Hepatocyte (in vitro differentiated cells): ENCODE data around the gene LRRC38. TPM values are rescaled to one million over a fixed set of nuclear protein-coding genes. Genes with fewer than 3 reads are reported as not detected.
"Not testable (repeated sequence)": the region's sequence is repeated elsewhere in the genome, so short reads cannot be mapped to it uniquely, and the experiment has no call there.

Experiments
- DNase-seq: peaks from one replicate; pipeline ENCODE4 v3.0.0-alpha.2; 2016; ENCODE audit warnings: low spot score
- H2AFZ ChIP-seq: fragments of 200-600 bp; sonication (generic); 2 replicates; pipeline ENCODE4 v1.6.0; 2016; ENCODE audit warnings: antibody characterized with exemption, mild to moderate bottlenecking
- H3K27ac ChIP-seq: fragments of 200-600 bp; sonication (generic); 2 replicates; pipeline ENCODE4 v1.5.1; 2016; ENCODE audit warnings: mild to moderate bottlenecking
- H3K27me3 ChIP-seq: fragments of 200-600 bp; sonication (generic); 2 replicates; pipeline ENCODE4 v1.6.1; 2016
- H3K36me3 ChIP-seq: fragments of 200-600 bp; sonication (generic); replicated peaks from 2 replicates; pipeline ENCODE4 v1.5.1; 2016; ENCODE audit warnings: low read depth; ENCODE audit not compliant: insufficient read depth
- H3K4me1 ChIP-seq: fragments of 200-600 bp; sonication (generic); 2 replicates; pipeline ENCODE4 v1.5.1; 2016; ENCODE audit warnings: mild to moderate bottlenecking, moderate library complexity; ENCODE audit not compliant: insufficient read depth
- H3K4me2 ChIP-seq: fragments of 200-600 bp; sonication (generic); 2 replicates; pipeline ENCODE4 v1.6.0; 2016
- H3K4me3 ChIP-seq: fragments of 200-600 bp; sonication (generic); 2 replicates; pipeline ENCODE4 v1.5.1; 2016; ENCODE audit warnings: mild to moderate bottlenecking
- H3K79me2 ChIP-seq: fragments of 200-600 bp; sonication (generic); 2 replicates; pipeline ENCODE4 v1.6.0; 2017; ENCODE audit warnings: mild to moderate bottlenecking
- H3K9me2 ChIP-seq: fragments of 200-600 bp; sonication (generic); replicated peaks from 2 replicates; pipeline ENCODE4 v1.6.0; 2017; ENCODE audit warnings: mild to moderate bottlenecking; ENCODE audit not compliant: insufficient read depth
- H3K9me3 ChIP-seq: fragments of 200-600 bp; sonication (generic); 2 replicates; pipeline ENCODE4 v1.5.1; 2016; ENCODE audit warnings: low read depth, mild to moderate bottlenecking
- H4K20me1 ChIP-seq: fragments of 200-600 bp; sonication (generic); 2 replicates; pipeline ENCODE4 v1.6.0; 2016; ENCODE audit warnings: mild to moderate bottlenecking; ENCODE audit not compliant: insufficient read depth, poor library complexity, severe bottlenecking
- EZH2 ChIP-seq: fragments of 200-600 bp; sonication (generic); IDR thresholded peaks from 2 replicates; pipeline ENCODE4 v1.6.1; 2016; ENCODE audit warnings: antibody characterized with exemption, mild to moderate bottlenecking, borderline replicate concordance
- EZH2phosphoT487 ChIP-seq: fragments of 200-600 bp; sonication (generic); IDR thresholded peaks from one replicate; pipeline ENCODE4 v1.6.1; 2018; ENCODE audit warnings: antibody characterized with exemption, mild to moderate bottlenecking, low read depth, moderate library complexity; ENCODE audit not compliant: unreplicated experiment, severe bottlenecking
- WGBS: methylation state at CpG from one replicate; pipeline ENCODE4 v1.1.6; 2016; ENCODE audit warnings: low lambda C conversion rate; ENCODE audit errors: missing lambda C conversion rate; 5-methylcytosine and 5-hydroxymethylcytosine counted together
- polyA plus RNA-seq: library from polyadenylated mRNA; unstranded; fragments of >200 nt; fragmentation: Nextera tagmentation; extraction: Ambion mirVana; gene quantifications from 2 replicates; pipeline ENCODE4 v1.2.1, GENCODE V29; 2016
- total RNA-seq: library from RNA; depleted of rRNA; stranded (reverse); fragments of >200 nt; gene quantifications from 2 replicates; pipeline ENCODE4 v1.2.3, GENCODE V29; 2014
- TF ChIP-seq, protein P1 (sequence below): fragments of 200-600 bp; sonication (generic); IDR thresholded peaks from 2 replicates; pipeline ENCODE4 v1.5.1; 2016; ENCODE audit warnings: antibody characterized with exemption, mild to moderate bottlenecking; ENCODE audit not compliant: poor library complexity

Gene LRRC38
- 3.8 and 7.5 TPM in 2 replicates for total RNA-seq
- polyA plus RNA-seq: 14.0 and 26.7 TPM in 2 replicates

DNA sequence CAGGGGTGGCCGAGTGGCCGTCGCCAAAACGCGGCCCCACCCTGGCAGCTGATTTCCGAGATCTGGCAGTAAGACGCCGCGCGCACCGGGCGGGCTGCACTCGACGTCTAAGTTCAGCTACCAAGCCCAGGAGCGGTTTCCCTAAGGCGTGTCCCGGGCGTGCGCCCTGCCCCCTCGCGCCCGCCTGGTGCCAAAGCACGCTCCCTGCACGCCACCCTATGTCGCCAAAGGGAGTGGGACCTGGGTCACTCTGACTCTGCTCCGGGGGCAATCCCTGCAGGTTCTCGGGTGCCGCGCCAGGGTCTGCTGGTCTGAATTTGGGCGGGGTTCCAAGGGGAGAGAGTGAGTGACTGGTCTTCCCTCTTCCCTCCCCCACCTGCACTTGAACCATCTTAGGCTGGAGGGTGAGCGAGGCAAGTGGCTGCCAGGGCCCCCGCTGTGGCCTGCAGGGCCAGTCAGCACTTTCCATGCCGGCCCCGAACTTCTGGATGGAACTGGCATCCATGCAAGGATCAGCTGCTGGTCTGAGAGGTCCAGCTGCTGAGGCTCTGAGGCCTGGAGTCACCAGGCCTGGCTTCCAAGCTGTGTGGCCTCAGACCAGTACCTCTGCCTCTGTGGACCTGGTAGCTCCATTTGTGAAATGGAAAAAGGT is at the start of gene LRRC38:
Gene LRRC38 (minus strand): TSS at position 109 of the 652 bp plus-strand sequence. CDS start 410 bp downstream, outside the sequence.
- Histone ChIP-seq H3K27me3 (peaks cover 79% of the 10 kb centered on the region), H4K20me1 (no peaks in the 10 kb centered on the region), H3K36me3 (no peaks in the 10 kb centered on the region), H3K4me3 (no peak within 1 kb of the TSS), H3K4me1 (no peaks in the 10 kb centered on the region), H3K27ac (no peak within 1 kb of the TSS), H2AFZ (no peak within 1 kb of the TSS), H3K4me2 (peak within 1 kb of the TSS; percentile 76), H3K79me2 (no peaks in the 10 kb centered on the region), H3K9me2 (no peaks in the 10 kb centered on the region), H3K9me3 (no peaks in the 10 kb centered on the region)
- TF ChIP-seq, protein P1, sequence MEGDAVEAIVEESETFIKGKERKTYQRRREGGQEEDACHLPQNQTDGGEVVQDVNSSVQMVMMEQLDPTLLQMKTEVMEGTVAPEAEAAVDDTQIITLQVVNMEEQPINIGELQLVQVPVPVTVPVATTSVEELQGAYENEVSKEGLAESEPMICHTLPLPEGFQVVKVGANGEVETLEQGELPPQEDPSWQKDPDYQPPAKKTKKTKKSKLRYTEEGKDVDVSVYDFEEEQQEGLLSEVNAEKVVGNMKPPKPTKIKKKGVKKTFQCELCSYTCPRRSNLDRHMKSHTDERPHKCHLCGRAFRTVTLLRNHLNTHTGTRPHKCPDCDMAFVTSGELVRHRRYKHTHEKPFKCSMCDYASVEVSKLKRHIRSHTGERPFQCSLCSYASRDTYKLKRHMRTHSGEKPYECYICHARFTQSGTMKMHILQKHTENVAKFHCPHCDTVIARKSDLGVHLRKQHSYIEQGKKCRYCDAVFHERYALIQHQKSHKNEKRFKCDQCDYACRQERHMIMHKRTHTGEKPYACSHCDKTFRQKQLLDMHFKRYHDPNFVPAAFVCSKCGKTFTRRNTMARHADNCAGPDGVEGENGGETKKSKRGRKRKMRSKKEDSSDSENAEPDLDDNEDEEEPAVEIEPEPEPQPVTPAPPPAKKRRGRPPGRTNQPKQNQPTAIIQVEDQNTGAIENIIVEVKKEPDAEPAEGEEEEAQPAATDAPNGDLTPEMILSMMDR: peak; percentile 20
- TF ChIP-seq EZH2phosphoT487 (no peak), EZH2 (no peak)
- DNase-seq: peak; percentile 51
- 8% methylated on average over 31 of the region's 34 CpGs for WGBS

DNA sequence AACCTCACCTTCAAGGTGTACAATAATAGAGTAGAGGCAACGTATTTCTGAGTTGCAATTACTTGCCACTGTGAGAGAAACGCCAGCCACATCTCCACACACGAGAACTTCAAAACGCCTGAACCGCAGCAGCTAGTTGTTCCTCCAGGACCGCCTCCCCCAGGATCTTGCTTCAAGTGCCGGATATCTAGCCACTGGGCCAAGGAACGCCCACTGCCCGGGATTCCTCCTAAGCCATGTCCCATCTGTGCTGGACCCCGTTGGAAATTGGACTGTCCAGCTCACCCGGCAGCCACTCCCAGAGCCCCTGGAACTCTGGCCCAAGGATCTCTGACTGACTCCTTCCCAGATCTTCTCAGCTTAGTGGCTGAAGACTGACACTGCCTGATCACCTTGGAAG is 49.2 kb upstream of the LRRC38 start:
- H3K4me1 ChIP-seq, H4K20me1 ChIP-seq: not testable (repeated sequence)
- 94% methylated on average over 11 of the region's 11 CpGs for WGBS

GRCh38 chr1:13560541-13560940 is 46.7 kb upstream of the LRRC38 start:
- WGBS: 85% methylated on average over 6 of the region's 6 CpGs
- TF ChIP-seq, protein P1: no peak
- TF ChIP-seq EZH2phosphoT487: no peak
- TF ChIP-seq EZH2: no peak

More for the DNA sequence above, 49.2 kb upstream of the LRRC38 start:
- not testable (repeated sequence) for H3K27ac ChIP-seq, H3K9me3 ChIP-seq, H3K4me2 ChIP-seq, H3K27me3 ChIP-seq, DNase-seq, H3K36me3 ChIP-seq, H3K4me3 ChIP-seq, H2AFZ ChIP-seq, H3K79me2 ChIP-seq, H3K9me2 ChIP-seq

GRCh38 chr1:13556224-13556764 is 42.5 kb upstream of the LRRC38 start:
- H2AFZ ChIP-seq: peak overlapping the region; percentile 23
- 44% methylated on average over 6 of the region's 6 CpGs for WGBS
- no peaks in the 10 kb centered on the region for H3K9me2 ChIP-seq
- no peaks in the 10 kb centered on the region for H3K4me1 ChIP-seq
- H3K9me3 ChIP-seq: no peaks in the 10 kb centered on the region
- H4K20me1 ChIP-seq: no peaks in the 10 kb centered on the region
- DNase-seq: no peak
- H3K27ac ChIP-seq: no peak overlapping the region
- H3K4me2 ChIP-seq: no peak overlapping the region
- H3K4me3 ChIP-seq: no peak overlapping the region
- TF ChIP-seq, protein P1: no peak
- no peak for TF ChIP-seq EZH2
- TF ChIP-seq EZH2phosphoT487: no peak
- no peaks in the 10 kb centered on the region for H3K79me2 ChIP-seq
- no peaks in the 10 kb centered on the region for H3K36me3 ChIP-seq
- no peaks in the 10 kb centered on the region for H3K27me3 ChIP-seq

More at GRCh38 chr1:13560541-13560940, 46.7 kb upstream of the LRRC38 start:
- H4K20me1 ChIP-seq: no peaks in the 10 kb centered on the region
- H2AFZ ChIP-seq: no peak overlapping the region
- no peaks in the 10 kb centered on the region for H3K36me3 ChIP-seq
- H3K9me3 ChIP-seq: no peaks in the 10 kb centered on the region
- H3K4me3 ChIP-seq: no peak overlapping the region
- no peaks in the 10 kb centered on the region for H3K79me2 ChIP-seq
- H3K27me3 ChIP-seq: no peaks in the 10 kb centered on the region
- no peak for DNase-seq
- no peaks in the 10 kb centered on the region for H3K9me2 ChIP-seq
- no peaks in the 10 kb centered on the region for H3K4me1 ChIP-seq
- H3K4me2 ChIP-seq: no peak overlapping the region
- no peak overlapping the region for H3K27ac ChIP-seq
